ENCODE measurements around the gene PLA2G4B. TPM values are rescaled to one million over a fixed set of nuclear protein-coding genes. Genes with fewer than 3 reads are reported as not detected.

PLA2G4B gene
- total and polyA plus RNA-seq, 9 of the 15 experiments (the other 6 are each of a cell fraction or from before 2014, with no cell fraction given): 0.07 to 6.1 (median 2.8) TPM

DNA sequence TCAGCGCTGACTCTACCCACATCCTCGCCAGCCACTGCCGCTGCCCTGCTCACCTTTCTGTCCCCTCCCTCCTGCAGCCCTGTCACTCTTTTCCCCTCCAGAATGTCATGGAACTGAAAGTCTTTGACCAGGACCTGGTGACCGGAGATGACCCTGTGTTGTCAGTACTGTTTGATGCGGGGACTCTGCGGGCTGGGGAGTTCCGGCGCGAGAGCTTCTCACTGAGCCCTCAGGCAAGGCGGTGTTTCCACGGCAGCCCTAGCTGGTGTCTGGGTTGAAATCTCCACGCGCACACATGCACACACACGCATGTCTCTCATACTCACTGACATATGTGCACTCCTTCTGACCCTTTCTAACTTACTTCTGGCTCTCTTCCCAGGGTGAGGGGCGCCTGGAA lies 2.0 kb downstream of the PLA2G4B start:
- CTCF ChIA-PET (ENCODE audit: low intra/inter-chr PET ratio): no interaction called here
- POLR2A ChIA-PET: interaction anchor here (1.0 to 1.8 kb wide), 2 partner anchors 11 to 13 kb away, joined by 3 to 4 read pairs; partner anchors contain the start of gene JMJD7

More for the DNA sequence above, 2.0 kb downstream of the PLA2G4B start:
- Histone ChIP-seq H2AFZ (ENCODE audit: low read depth, low read length) (no peak overlapping the region), H3K4me2 (ENCODE audit: insufficient read depth, low read length) (no peak overlapping the region), H3K4me3 (no peak overlapping the region), H3K27ac (ENCODE audit: extremely low read depth, low read depth, low read length) (no peak overlapping the region), H4K20me1 (replicated peaks; ENCODE audit: control insufficient read depth, insufficient read depth, low read length) (no peaks in the 10 kb centered on the region), H3K36me3 (ENCODE audit: control insufficient read depth, insufficient read depth, low read length) (no peaks in the 10 kb centered on the region), H3K9ac (ENCODE audit: insufficient read depth in 1 of 2, low read depth in 2 of 2, low read length in 2 of 2) (0 out of 4 replicates have a peak overlapping the region, but pooled peaks of 1 of the 2 experiments have one; percentile 36), H3K4me1 (replicated peaks in 1 of 2; ENCODE audit: control insufficient read depth in 2 of 2, insufficient read depth in 2 of 2, low read length in 2 of 2) (peaks cover 0 to 21% of the 10 kb centered on the region in 2 experiments; a peak in 2 of 5 replicates), H3K9me3 (replicated peaks; ENCODE audit: control insufficient read depth, insufficient read depth, low read depth, low read length) (no peaks in the 10 kb centered on the region), H3K27me3 (ENCODE audit: control insufficient read depth in 2 of 2, insufficient read depth in 2 of 2, low read length in 2 of 2) (no peaks in the 10 kb centered on the region), H3K79me2 (ENCODE audit: control insufficient read depth, insufficient read depth, low read length) (no peaks in the 10 kb centered on the region), H3K9me1 (ENCODE audit: control insufficient read depth, insufficient read depth, low read length) (no peaks in the 10 kb centered on the region)
- ATAC-seq (no peak), DNase-seq (ENCODE audit: extremely low read depth in 1 of 4, low spot score in 3 of 4) (no peak), FAIRE-seq (no peak)
- 78% methylated on average over 13 of the region's 15 CpGs for WGBS (ENCODE audit: insufficient coverage, low coverage, missing lambda C conversion rate)
- in situ Hi-C loops (cut with MboI) (no loop called here), intact Hi-C loops (cut with micrococcal nuclease) (no loop called here)
- no peak for TF ChIP-seq YY1 (IDR thresholded peaks at IDR 0.05; ENCODE audit: borderline replicate concordance in 1 of 3, control insufficient read depth in 1 of 3, extremely low read depth in 1 of 3, insufficient read depth in 3 of 3, insufficient read length in 1 of 3, insufficient replicate concordance in 2 of 3, low read depth in 1 of 3, low read length in 2 of 3)
- TF ChIP-seq, protein P1, sequence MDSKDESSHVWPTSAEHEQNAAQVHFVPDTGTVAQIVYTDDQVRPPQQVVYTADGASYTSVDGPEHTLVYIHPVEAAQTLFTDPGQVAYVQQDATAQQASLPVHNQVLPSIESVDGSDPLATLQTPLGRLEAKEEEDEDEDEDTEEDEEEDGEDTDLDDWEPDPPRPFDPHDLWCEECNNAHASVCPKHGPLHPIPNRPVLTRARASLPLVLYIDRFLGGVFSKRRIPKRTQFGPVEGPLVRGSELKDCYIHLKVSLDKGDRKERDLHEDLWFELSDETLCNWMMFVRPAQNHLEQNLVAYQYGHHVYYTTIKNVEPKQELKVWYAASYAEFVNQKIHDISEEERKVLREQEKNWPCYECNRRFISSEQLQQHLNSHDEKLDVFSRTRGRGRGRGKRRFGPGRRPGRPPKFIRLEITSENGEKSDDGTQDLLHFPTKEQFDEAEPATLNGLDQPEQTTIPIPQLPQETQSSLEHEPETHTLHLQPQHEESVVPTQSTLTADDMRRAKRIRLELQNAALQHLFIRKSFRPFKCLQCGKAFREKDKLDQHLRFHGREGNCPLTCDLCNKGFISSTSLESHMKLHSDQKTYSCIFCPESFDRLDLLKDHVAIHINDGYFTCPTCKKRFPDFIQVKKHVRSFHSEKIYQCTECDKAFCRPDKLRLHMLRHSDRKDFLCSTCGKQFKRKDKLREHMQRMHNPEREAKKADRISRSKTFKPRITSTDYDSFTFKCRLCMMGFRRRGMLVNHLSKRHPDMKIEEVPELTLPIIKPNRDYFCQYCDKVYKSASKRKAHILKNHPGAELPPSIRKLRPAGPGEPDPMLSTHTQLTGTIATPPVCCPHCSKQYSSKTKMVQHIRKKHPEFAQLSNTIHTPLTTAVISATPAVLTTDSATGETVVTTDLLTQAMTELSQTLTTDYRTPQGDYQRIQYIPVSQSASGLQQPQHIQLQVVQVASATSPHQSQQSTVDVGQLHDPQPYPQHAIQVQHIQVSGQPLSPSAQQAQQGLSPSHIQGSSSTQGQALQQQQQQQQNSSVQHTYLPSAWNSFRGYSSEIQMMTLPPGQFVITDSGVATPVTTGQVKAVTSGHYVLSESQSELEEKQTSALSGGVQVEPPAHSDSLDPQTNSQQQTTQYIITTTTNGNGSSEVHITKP (IDR thresholded peaks at IDR 0.05; ENCODE audit: partially characterized antibody): no peak
- no peak for TF ChIP-seq TAF7 (tag; IDR thresholded peaks at IDR 0.05)
- no peak for TF ChIP-seq SAFB2 (IDR thresholded peaks at IDR 0.05; ENCODE audit: borderline replicate concordance, low read depth, low read length, severe bottlenecking)
- TF ChIP-seq, protein P2, sequence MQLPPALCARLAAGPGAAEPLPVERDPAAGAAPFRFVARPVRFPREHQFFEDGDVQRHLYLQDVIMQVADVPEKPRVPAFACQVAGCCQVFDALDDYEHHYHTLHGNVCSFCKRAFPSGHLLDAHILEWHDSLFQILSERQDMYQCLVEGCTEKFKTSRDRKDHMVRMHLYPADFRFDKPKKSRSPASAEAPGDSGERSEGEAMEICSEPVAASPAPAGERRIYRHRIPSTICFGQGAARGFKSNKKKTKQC (CRISPR knock-in tag; IDR thresholded peaks at IDR 0.05): no peak
- no peak for TF ChIP-seq CHD2 (IDR thresholded peaks at IDR 0.05; ENCODE audit: low read depth, low read length)
- TF ChIP-seq TEAD1 (CRISPR knock-in tag; IDR thresholded peaks at IDR 0.05): no peak
- TF ChIP-seq MCM3 (IDR thresholded peaks at IDR 0.05): no peak
- TF ChIP-seq FOXJ3 (CRISPR knock-in tag; IDR thresholded peaks at IDR 0.05): no peak
- TF ChIP-seq PML (IDR thresholded peaks at IDR 0.05; ENCODE audit: low read length): no peak
- TF ChIP-seq PHTF2 (CRISPR knock-in tag; IDR thresholded peaks at IDR 0.05): no peak
- TF ChIP-seq, protein P3, sequence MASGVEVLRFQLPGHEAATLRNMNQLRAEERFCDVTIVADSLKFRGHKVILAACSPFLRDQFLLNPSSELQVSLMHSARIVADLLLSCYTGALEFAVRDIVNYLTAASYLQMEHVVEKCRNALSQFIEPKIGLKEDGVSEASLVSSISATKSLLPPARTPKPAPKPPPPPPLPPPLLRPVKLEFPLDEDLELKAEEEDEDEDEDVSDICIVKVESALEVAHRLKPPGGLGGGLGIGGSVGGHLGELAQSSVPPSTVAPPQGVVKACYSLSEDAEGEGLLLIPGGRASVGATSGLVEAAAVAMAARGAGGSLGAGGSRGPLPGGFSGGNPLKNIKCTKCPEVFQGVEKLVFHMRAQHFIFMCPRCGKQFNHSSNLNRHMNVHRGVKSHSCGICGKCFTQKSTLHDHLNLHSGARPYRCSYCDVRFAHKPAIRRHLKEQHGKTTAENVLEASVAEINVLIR (CRISPR knock-in tag; IDR thresholded peaks at IDR 0.05): no peak
- no peak for TF ChIP-seq ZNF165 (CRISPR knock-in tag; IDR thresholded peaks at IDR 0.05; ENCODE audit: borderline replicate concordance)
- no peak for TF ChIP-seq CAMTA2 (CRISPR knock-in tag; conservative IDR thresholded peaks at IDR 0.05)
- no peak for TF ChIP-seq BRF1 (IDR thresholded peaks at IDR 0.05; ENCODE audit: borderline replicate concordance, extremely low read depth, insufficient read length)
- TF ChIP-seq, protein P4, sequence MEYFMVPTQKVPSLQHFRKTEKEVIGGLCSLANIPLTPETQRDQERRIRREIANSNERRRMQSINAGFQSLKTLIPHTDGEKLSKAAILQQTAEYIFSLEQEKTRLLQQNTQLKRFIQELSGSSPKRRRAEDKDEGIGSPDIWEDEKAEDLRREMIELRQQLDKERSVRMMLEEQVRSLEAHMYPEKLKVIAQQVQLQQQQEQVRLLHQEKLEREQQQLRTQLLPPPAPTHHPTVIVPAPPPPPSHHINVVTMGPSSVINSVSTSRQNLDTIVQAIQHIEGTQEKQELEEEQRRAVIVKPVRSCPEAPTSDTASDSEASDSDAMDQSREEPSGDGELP (CRISPR knock-in tag; IDR thresholded peaks at IDR 0.05; ENCODE audit: borderline replicate concordance): no peak
- TF ChIP-seq ARNT (IDR thresholded peaks at IDR 0.05): no peak
- no peak for TF ChIP-seq ARHGAP35 (IDR thresholded peaks at IDR 0.05; ENCODE audit: partially characterized antibody)
- BruUV-seq (replicated peaks): no TSS peak

All from K562 (cell line).